ENCODE measurements around the gene SPATS2.

GRCh38 chr12:49567611-49568441 is 200.6 kb downstream of the SPATS2 start, which contains the start of gene MCRS1:
- TF ChIP-seq CTCF (conservative IDR thresholded peaks at IDR 0.05) (no peak), ZFX (IDR thresholded peaks at IDR 0.05) (peak; percentile 59; the same call in 1 of the 2 replicates)

All from C4-2B (cell line).